Left renal pelvis (tissue), 4 donors: ENCODE data around the gene FOXO1. TPM values are rescaled to one million over a fixed set of nuclear protein-coding genes. Genes with fewer than 3 reads are reported as not detected.

Source experiments
- DNase-seq, 4 donors: peaks; one replicate each; pipeline ENCODE4 v3.0.0-alpha.2; 2013; ENCODE audit warnings: low read depth in 4 of 4, low spot score in 3 of 4
- polyA plus RNA-seq, 4 donors: library from polyadenylated mRNA; unstranded; fragments of 120-200 nt; gene quantifications; one replicate each; pipeline ENCODE4 v1.2.1, GENCODE V29; 2013; ENCODE audit not compliant: insufficient read length in 4 of 4

FOXO1 gene
- polyA plus RNA-seq, 4 donors: 11.7 to 21.0 (median 16.3) TPM

GRCh38 chr13:40582531-40582930, 83.9 kb downstream of the FOXO1 start:
- DNase-seq: no peak

GRCh38 chr13:40581277-40581579, 85.2 kb downstream of the FOXO1 start:
- DNase-seq: no peak

GRCh38 chr13:40580566-40581276, 85.7 kb downstream of the FOXO1 start:
- no peak for DNase-seq

- DNase-seq: no peak
Measured at GRCh38 chr13:40579535-40579934, 86.9 kb downstream of the FOXO1 start.

GRCh38 chr13:40578055-40578454, 88.4 kb downstream of the FOXO1 start:
- peak in 2 of 4 donors; percentile 29 to 36 for DNase-seq

GRCh38 chr13:40576369-40576768, 90.1 kb downstream of the FOXO1 start:
- no peak for DNase-seq

GRCh38 chr13:40572961-40573360, 93.5 kb downstream of the FOXO1 start:
- DNase-seq: no peak

- DNase-seq: no peak
Measured at GRCh38 chr13:40571338-40571963, 95.0 kb downstream of the FOXO1 start.

- no peak for DNase-seq
Measured at GRCh38 chr13:40570930-40571329, 95.5 kb downstream of the FOXO1 start.

GRCh38 chr13:40569024-40569350, 97.5 kb downstream of the FOXO1 start:
- DNase-seq: no peak

- no peak for DNase-seq
Measured at GRCh38 chr13:40568246-40569023, 98.0 kb downstream of the FOXO1 start.

- DNase-seq: no peak
Measured at GRCh38 chr13:40566811-40567210, 99.6 kb downstream of the FOXO1 start.

GRCh38 chr13:40565282-40566148, 100.9 kb downstream of the FOXO1 start:
- no peak for DNase-seq

- no peak for DNase-seq
Measured at GRCh38 chr13:40564342-40565001, 102.0 kb downstream of the FOXO1 start.

GRCh38 chr13:40563350-40564125, 102.9 kb downstream of the FOXO1 start:
- DNase-seq: no peak

GRCh38 chr13:40562975-40563349, 103.5 kb downstream of the FOXO1 start:
- DNase-seq: no peak

- DNase-seq: no peak
Measured at GRCh38 chr13:40559915-40560314, 106.5 kb downstream of the FOXO1 start.

GRCh38 chr13:40558656-40559055, 107.8 kb downstream of the FOXO1 start:
- DNase-seq: no peak

- DNase-seq: no peak
Measured at GRCh38 chr13:40556453-40556852, 110.0 kb downstream of the FOXO1 start.

GRCh38 chr13:40553356-40553755, 113.1 kb downstream of the FOXO1 start:
- no peak for DNase-seq
